AG04450 (cell line): ENCODE measurements around the gene FAM53B. TPM values are rescaled to one million over a fixed set of nuclear protein-coding genes. Genes with fewer than 3 reads are reported as not detected.

ENCODE experiments used
- CTCF ChIA-PET: fragments of 300-600, 350-600 bp; formaldehyde crosslinking; extraction: SDS; loops from one replicate; lab custom pipeline; 2022; ENCODE audit warnings: antibody characterized with exemption, inconsistent platforms; lab: Charles Lee
- POLR2A ChIA-PET: fragments of 350-600 bp; formaldehyde crosslinking; extraction: SDS; loops from one replicate; lab custom pipeline; 2021; ENCODE audit warnings: antibody characterized with exemption, inconsistent platforms; lab: Yijun Ruan, JAX
- DNase-seq: peaks from one replicate; pipeline ENCODE4 v3.0.0-alpha.2; 2011; ENCODE audit warnings: low read depth, low spot score
- H3K27ac ChIP-seq: one replicate; pipeline ENCODE4 v1.5.1; 2012; ENCODE audit warnings: low read depth, low read length, control low read depth
- H3K27me3 ChIP-seq: one replicate; pipeline ENCODE4 v1.6.0; 2012; ENCODE audit warnings: low read length; ENCODE audit not compliant: control insufficient read depth, insufficient read depth
- H3K4me3 ChIP-seq: 2 replicates; pipeline ENCODE4 v1.5.1; 2011; ENCODE audit warnings: mild to moderate bottlenecking, low read depth, low read length, control low read depth
- H3K9me3 ChIP-seq: 2 replicates; pipeline ENCODE4 v1.5.1; 2012; ENCODE audit warnings: low read length; ENCODE audit not compliant: control insufficient read depth, insufficient read depth
- CTCF ChIP-seq: IDR thresholded peaks from 2 replicates; pipeline ENCODE4 v1.5.1; 2011; ENCODE audit warnings: low read depth, low read length, control low read depth, inconsistent platforms
- polyA plus RNA-seq: library from polyadenylated mRNA; depleted of rRNA; stranded (reverse); fragments of >200 nt; gene quantifications from 2 replicates; pipeline ENCODE4 v1.2.3, GENCODE V29; 2011

FAM53B gene
- polyA plus RNA-seq, 1 experiment, result 4.1 TPM

- no peak for DNase-seq
- no peaks in the 10 kb centered on the region for H3K27me3 ChIP-seq
- no peaks in the 10 kb centered on the region for H3K9me3 ChIP-seq
- H3K4me3 ChIP-seq, result no peak overlapping the region
- no peak for TF ChIP-seq CTCF
- H3K27ac ChIP-seq, result no peak overlapping the region
- ChIA-PET POLR2A (no interaction called here), CTCF (no interaction called here)
These were observed 28.7 kb downstream of the FAM53B start for GRCh38 chr10:124715439-124715838.

GRCh38 chr10:124713679-124714255 is 30.4 kb downstream of the FAM53B start:
- ChIA-PET POLR2A (no interaction called here), CTCF (no interaction called here)
- no peak for DNase-seq
- Histone ChIP-seq H3K9me3 (no peaks in the 10 kb centered on the region; the same call in 1 of the 2 replicates), H3K27ac (no peak overlapping the region), H3K4me3 (no peak overlapping the region), H3K27me3 (no peaks in the 10 kb centered on the region)
- no peak for TF ChIP-seq CTCF

GRCh38 chr10:124712704-124713407 is 31.3 kb downstream of the FAM53B start:
- POLR2A ChIA-PET, result no interaction called here
- no peak for DNase-seq
- Histone ChIP-seq H3K4me3 (no peak overlapping the region), H3K9me3 (no peaks in the 10 kb centered on the region; the same call in 1 of the 2 replicates), H3K27ac (no peak overlapping the region), H3K27me3 (no peaks in the 10 kb centered on the region)
- no peak for TF ChIP-seq CTCF
- CTCF ChIA-PET, result no interaction called here

- ChIA-PET CTCF (no interaction called here), POLR2A (no interaction called here)
- no peak for DNase-seq
- TF ChIP-seq CTCF, result no peak
- no peaks in the 10 kb centered on the region for H3K27me3 ChIP-seq
- H3K27ac ChIP-seq, result no peak overlapping the region
- no peaks in the 10 kb centered on the region; the same call in 1 of the 2 replicates for H3K9me3 ChIP-seq
- H3K4me3 ChIP-seq, result no peak overlapping the region
These were observed 33.0 kb downstream of the FAM53B start for GRCh38 chr10:124711145-124711544.

GRCh38 chr10:124710266-124710881 is 33.8 kb downstream of the FAM53B start:
- no peaks in the 10 kb centered on the region for H3K27me3 ChIP-seq
- H3K27ac ChIP-seq, result no peak overlapping the region
- no peak overlapping the region for H3K4me3 ChIP-seq
- POLR2A ChIA-PET, result no interaction called here
- no peaks in the 10 kb centered on the region; the same call in 1 of the 2 replicates for H3K9me3 ChIP-seq
- CTCF ChIA-PET, result no interaction called here
- TF ChIP-seq CTCF, result no peak
- no peak for DNase-seq
